Right cardiac atrium (tissue), 5 donors: ENCODE results near the gene MFN2. TPM values are rescaled to one million over a fixed set of nuclear protein-coding genes. Genes with fewer than 3 reads are reported as not detected.

Experiments
- ATAC-seq, 2 donors: fragments of 200-7000 bp; cut with Tn5 transposase; one replicate each; pipeline versions ENCODE4 v1.8.0 to v1.9.1; 2020; ENCODE audit warnings: moderate library complexity in 2 of 2, mild to moderate bottlenecking in 1 of 2
- DNase-seq, 3 donors: peaks; one replicate each; pipeline ENCODE4 v3.0.0-alpha.2; 2020
- H3K27ac ChIP-seq: one replicate; pipeline ENCODE4 v1.5.1; 2013; ENCODE audit warnings: mild to moderate bottlenecking, low read length, control low read depth, moderate library complexity
- H3K27me3 ChIP-seq: one replicate; pipeline ENCODE4 v1.6.1; 2013; ENCODE audit not compliant: control insufficient read depth, insufficient read depth
- H3K4me1 ChIP-seq: one replicate; pipeline ENCODE4 v1.6.1; 2013; ENCODE audit warnings: low read length; ENCODE audit not compliant: control insufficient read depth, insufficient read depth
- H3K4me3 ChIP-seq: one replicate; pipeline ENCODE4 v1.5.1; 2013; ENCODE audit warnings: low read length, control low read depth
- H3K9me3 ChIP-seq: one replicate; pipeline ENCODE4 v1.6.1; 2013; ENCODE audit warnings: low read length; ENCODE audit not compliant: control insufficient read depth
- WGBS: extraction: QIAGEN DNeasy Blood & Tissue Kit; methylation state at CpG from one replicate; pipeline ENCODE4 v1.1.7; 2013; 5-methylcytosine and 5-hydroxymethylcytosine counted together
- intact Hi-C, 4 donors: fragments of 100-400 bp; cut with DNase I; formaldehyde crosslinking; loops; one replicate each; pipeline versions ENCODE4 v1.11.0 to v1.14.0; 2022 to 2023
- polyA plus RNA-seq: library from polyadenylated mRNA; stranded (reverse); fragments of 200-250 nt; gene quantifications from one replicate; pipeline ENCODE4 v1.2.3, GENCODE V29; 2013
- total RNA-seq, 4 donors: library from RNA; stranded (reverse); fragmentation: NEBNext Ultra II Directional; extraction: Animal tissue kit (Norgen Biotek cat#: 25700); gene quantifications; one replicate each; pipeline ENCODE4 v1.2.1, GENCODE V29; 2021
- donor health status: healthy with polysubstance abuse.
- donor health status: DM: no; HTN: yes; CAD: no.
- donor health status: DM: no; HTN: no; CAD: no.
- donor health status: DM: no; HTN: yes; CAD: no; lungs with severe emphysema.
- donor health status: DM: yes; HTN: yes; CAD: no.

MFN2 gene
- total and polyA plus RNA-seq, 5 donors: 237 to 449 (median 412) TPM

DNA sequence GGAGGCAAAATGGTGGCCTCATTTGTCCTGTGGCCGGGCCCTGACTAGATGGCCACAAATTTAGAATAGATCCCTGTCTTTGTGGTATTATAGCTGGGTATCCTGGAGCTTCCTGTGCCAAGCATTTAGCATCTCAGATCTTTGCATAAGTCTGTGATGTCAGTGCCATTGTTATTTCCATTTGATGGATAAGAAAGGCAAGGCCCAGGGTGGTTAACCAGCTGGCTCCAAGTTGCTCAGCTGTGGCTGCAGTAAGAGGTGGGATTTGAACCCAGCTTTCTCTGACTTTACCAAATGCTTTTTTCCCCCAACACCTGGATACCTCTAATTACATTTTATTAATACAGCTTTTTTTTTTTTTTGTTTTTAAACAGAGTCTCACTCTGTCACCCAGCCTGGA lies 71.1 kb downstream of the MFN2 start:
- no peaks in the 10 kb centered on the region for H3K9me3 ChIP-seq
- intact Hi-C loops: no loop called here
- WGBS: 100% methylated on average over 1 of the region's 1 CpG
- no peaks in the 10 kb centered on the region for H3K27me3 ChIP-seq
- H3K27ac ChIP-seq: no peak overlapping the region
- peaks cover 2% of the 10 kb centered on the region for H3K4me1 ChIP-seq
- DNase-seq: no peak
- ATAC-seq: no peak
- H3K4me3 ChIP-seq: no peak overlapping the region

GRCh38 chr1:12052008-12052573 lies 71.8 kb downstream of the MFN2 start:
- DNase-seq: peak; percentile 65 to 84 (median 83)
- H3K27me3 ChIP-seq: no peaks in the 10 kb centered on the region
- ATAC-seq: peak; percentile 87 to 89
- 17% methylated on average over 9 of the region's 9 CpGs for WGBS
- intact Hi-C loops: no loop called here
- no peak overlapping the region for H3K27ac ChIP-seq
- no peak overlapping the region for H3K4me3 ChIP-seq
- H3K4me1 ChIP-seq: peaks cover 2% of the 10 kb centered on the region
- H3K9me3 ChIP-seq: no peaks in the 10 kb centered on the region

DNA sequence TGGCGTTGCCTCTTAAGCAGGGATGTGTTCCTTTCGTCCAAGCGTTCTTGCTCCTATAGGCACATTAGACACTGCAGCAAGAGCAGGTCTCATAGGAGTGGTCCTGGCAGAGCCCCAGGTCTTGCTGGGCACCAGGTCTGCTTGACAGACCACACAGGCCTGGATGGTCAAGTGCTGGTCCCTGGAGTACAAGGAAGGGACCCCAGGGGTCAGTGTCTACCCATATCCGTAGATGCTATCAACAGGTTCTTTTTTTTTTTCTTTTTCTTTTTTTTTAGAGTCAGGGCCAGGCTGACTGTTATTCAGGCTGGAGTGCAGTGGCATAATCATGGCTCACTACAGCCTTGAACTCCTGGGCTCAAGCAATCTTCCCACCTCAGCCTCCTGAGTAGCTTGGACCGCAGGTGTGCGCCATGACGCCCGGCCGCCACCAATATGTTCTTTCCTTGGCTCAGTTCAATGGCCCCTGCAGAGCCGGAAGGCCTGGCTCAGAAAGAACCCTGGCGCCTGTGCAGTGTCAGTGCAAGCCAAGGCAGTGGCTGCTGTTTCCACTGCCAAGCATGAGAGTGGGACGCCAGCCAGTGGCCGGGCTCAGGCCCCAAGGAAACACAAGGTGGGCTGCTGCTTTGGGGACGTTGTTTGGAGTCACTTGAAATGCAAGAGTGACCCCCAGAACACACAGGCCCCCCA lies 72.9 kb downstream of the MFN2 start:
- WGBS: 59% methylated on average over 14 of the region's 14 CpGs
- intact Hi-C loops: no loop called here
- Histone ChIP-seq H3K4me1 (peaks cover 2% of the 10 kb centered on the region), H3K27me3 (no peaks in the 10 kb centered on the region), H3K27ac (no peak overlapping the region), H3K9me3 (no peaks in the 10 kb centered on the region), H3K4me3 (no peak overlapping the region)
- DNase-seq: peak; percentile 80 to 92 (median 90)
- peak; percentile 74 to 81 for ATAC-seq

DNA sequence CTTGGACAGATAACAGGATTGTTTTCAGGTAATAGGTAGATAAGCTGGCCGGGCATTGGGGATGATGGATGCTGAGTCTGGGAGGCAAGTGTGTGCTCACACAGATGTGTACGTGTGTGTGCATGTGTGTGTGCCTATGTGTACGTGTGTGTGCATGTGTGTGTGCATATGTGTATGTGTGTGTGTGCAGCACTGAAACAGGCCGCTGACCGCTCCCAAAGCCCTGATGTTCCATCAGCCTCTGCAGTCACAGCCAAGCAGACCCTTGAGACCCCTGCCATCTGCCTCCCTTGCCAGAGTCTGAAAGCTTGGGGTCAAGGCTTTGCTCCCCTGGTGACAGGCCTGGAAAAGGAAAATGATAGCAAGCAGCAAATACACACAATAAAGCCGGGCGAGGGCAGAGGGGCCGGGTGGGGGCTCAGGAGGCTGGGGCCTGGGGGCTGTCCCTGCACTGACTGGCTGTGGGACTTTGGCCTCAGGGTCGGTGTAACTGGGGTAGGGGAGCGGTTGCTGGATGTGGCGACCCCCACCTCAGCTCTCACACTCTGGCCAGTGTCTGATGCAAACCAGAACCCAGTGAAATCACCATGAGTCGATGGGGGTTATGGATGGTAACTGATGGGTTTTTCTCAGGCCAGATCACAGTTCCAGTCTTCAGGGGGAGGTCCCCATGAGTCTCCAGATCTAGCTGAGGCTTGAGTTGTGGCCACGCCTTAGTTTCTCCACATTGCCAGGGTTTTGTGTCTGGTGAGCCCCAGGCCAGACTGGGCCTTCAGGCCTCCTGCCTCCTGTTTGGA lies 73.7 kb downstream of the MFN2 start:
- peak in 1 of 3 donors; percentile 39 for DNase-seq
- Histone ChIP-seq H3K4me1 (peaks cover 2% of the 10 kb centered on the region), H3K9me3 (no peaks in the 10 kb centered on the region), H3K27ac (no peak overlapping the region), H3K27me3 (no peaks in the 10 kb centered on the region), H3K4me3 (no peak overlapping the region)
- intact Hi-C loops: no loop called here
- no peak for ATAC-seq
- 76% methylated on average over 13 of the region's 13 CpGs for WGBS

- intact Hi-C loops: no loop called here
- H3K4me3 ChIP-seq: no peak overlapping the region
- DNase-seq: peak in 1 of 3 donors; percentile 51
- H3K4me1 ChIP-seq: peaks cover 2% of the 10 kb centered on the region
- H3K27me3 ChIP-seq: no peaks in the 10 kb centered on the region
- no peaks in the 10 kb centered on the region for H3K9me3 ChIP-seq
- ATAC-seq: no peak
- 85% methylated on average over 6 of the region's 6 CpGs for WGBS
- H3K27ac ChIP-seq: no peak overlapping the region
These were observed 75.0 kb downstream of the MFN2 start for GRCh38 chr1:12055259-12055658.

DNA sequence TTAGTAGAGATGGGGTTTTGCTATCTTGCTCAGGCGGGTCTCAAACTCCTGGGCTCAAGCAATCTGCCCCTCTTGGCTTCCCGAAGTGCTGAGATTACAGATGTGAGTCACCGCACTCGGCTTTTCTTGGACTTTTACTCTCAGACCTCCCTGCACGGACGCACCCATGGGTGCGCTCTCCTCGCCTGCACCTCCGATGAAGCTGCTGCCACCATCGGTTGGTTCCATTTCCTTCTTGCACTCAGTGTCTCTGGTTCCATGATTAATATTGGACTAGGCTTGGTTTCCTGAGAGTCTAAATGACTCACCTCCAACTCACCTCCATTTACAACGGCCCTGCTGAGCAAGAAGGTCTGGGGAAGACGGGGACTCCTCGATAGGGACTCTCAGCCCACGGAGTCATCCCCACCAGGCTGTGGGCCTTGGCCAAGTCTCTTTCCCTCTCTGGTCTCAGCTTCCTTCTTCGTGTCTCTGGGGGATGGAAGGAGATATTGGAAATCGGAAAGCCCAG lies 76.1 kb downstream of the MFN2 start:
- WGBS: 89% methylated on average over 16 of the region's 16 CpGs
- peak in 1 of 3 donors; percentile 47 for DNase-seq
- no peaks in the 10 kb centered on the region for H3K9me3 ChIP-seq

DNA sequence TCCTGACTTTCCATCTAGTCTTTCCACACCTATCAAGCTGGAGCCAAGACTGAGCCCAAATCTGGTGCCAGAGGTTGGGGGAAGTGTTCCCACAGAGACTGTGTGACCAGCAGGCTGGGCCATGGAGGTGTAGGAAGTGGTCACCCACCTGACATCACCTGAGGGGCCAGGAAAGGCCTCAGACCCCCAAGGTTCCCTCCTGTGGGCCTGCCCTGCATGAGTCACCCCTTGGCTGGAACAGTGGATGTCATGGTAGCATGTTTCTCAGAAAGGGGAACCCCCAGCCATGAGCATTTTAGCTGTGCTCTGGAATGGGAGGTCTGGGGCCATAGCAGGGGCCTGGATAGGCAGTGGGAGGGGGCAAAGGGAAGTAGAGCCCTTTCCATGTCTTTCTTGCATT lies 77.1 kb downstream of the MFN2 start:
- Histone ChIP-seq H3K27ac (no peak overlapping the region), H3K4me1 (no peaks in the 10 kb centered on the region), H3K27me3 (no peaks in the 10 kb centered on the region), H3K9me3 (no peaks in the 10 kb centered on the region), H3K4me3 (no peak overlapping the region)
- no peak for ATAC-seq
- intact Hi-C loops: no loop called here
- peak in 1 of 3 donors; percentile 42 for DNase-seq

More for the DNA sequence above, 76.1 kb downstream of the MFN2 start:
- no peak for ATAC-seq
- Histone ChIP-seq H3K4me3 (no peak overlapping the region), H3K27ac (no peak overlapping the region), H3K27me3 (no peaks in the 10 kb centered on the region), H3K4me1 (peaks cover 2% of the 10 kb centered on the region)
- intact Hi-C loops: no loop called here

DNA sequence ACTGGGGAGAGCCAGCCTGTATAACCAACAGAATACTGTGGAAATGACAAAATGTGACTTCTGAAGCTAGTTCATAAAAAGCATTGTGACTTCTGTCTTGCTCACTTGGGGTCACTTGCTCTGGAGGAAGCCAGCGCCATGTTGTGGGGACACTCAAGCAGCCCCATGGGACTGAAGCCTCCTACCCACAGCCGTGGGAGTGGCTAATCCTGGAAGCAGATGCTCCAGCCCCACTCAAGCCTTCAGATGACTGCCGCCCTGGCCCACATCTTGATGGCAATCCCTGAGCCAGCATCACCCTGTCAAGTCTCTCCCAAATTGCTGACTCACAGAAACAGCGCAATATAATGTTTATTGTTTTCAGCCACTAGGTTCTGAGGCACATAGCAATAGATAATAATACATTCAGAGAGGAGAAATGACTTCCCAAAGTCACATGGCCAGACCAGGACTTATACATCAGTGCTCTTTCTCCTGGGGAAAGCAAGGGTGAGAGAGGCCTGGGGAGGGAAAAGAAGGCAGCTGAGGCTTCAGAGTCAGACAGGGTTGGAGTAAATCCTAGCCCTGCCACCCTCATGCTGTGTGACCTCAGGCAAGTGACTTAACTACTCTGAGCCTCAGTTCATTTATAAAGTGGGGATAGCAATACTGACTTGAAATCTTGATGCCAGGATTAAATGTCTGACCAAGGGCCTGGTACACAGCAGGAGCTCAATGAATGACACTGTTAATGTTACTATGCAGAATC lies 77.9 kb downstream of the MFN2 start:
- intact Hi-C loops: no loop called here
- 88% methylated on average over 4 of the region's 4 CpGs for WGBS
- no peak for ATAC-seq
- H3K4me1 ChIP-seq: no peaks in the 10 kb centered on the region
- H3K27ac ChIP-seq: no peak overlapping the region
- DNase-seq: peak in 1 of 3 donors; percentile 2
- H3K4me3 ChIP-seq: no peak overlapping the region
- no peaks in the 10 kb centered on the region for H3K9me3 ChIP-seq
- H3K27me3 ChIP-seq: no peaks in the 10 kb centered on the region

DNA sequence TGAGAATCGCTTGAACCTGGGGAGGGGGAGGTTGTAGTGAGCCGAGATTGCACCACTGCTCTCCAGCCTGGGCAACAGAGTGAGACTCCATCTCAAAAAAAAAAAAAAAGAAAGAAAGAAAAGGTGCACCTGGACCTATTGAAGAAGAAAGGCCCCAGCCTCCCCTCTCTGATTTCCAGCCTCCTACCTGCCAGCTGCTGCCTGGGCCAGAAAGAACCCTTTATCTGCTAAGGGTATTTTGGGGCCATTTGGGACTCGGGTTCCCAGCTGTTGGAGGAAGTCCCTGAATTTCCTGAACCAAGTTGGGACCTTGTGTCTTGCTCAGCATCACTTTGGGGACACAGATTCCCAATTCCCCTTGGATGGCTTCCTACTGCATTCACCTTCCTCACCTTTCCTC lies 79.0 kb downstream of the MFN2 start:
- H3K27me3 ChIP-seq: no peaks in the 10 kb centered on the region
- ATAC-seq: no peak
- no peak overlapping the region for H3K4me3 ChIP-seq
- intact Hi-C loops: no loop called here
- DNase-seq: peak in 1 of 3 donors; percentile 4
- no peak overlapping the region for H3K27ac ChIP-seq
- WGBS: 67% methylated on average over 3 of the region's 3 CpGs
- no peaks in the 10 kb centered on the region for H3K9me3 ChIP-seq
- no peaks in the 10 kb centered on the region for H3K4me1 ChIP-seq

- H3K27me3 ChIP-seq: no peaks in the 10 kb centered on the region
- H3K27ac ChIP-seq: no peak overlapping the region
- no peaks in the 10 kb centered on the region for H3K9me3 ChIP-seq
- no peak overlapping the region for H3K4me3 ChIP-seq
- peak in 1 of 3 donors; percentile 14 for DNase-seq
- ATAC-seq: no peak
- intact Hi-C loops: no loop called here
- WGBS: 66% methylated on average over 7 of the region's 7 CpGs
- no peaks in the 10 kb centered on the region for H3K4me1 ChIP-seq
These were observed 79.6 kb downstream of the MFN2 start for GRCh38 chr1:12059722-12060464.
